Stimulated activated CD8-positive, alpha-beta memory T cell treated with anti-CD3 and anti-CD28 coated beads, Interleukin-12 subunit alpha, Interleukin-12 subunit beta, amount 100 ng/mL, for 24 hours (primary cell): Measurements from ENCODE around the gene GRIPAP1.

ENCODE experiments used
- DNase-seq: peaks from one replicate; pipeline ENCODE4 v3.0.0-alpha.2; 2020; ENCODE audit errors: extremely low read depth

Gene GRIPAP1

GRCh38 chrX:49002091-49002935 is at the start of gene GRIPAP1:
GRIPAP1 (minus strand) TSS chrX:49002264; CDS start chrX:49002229, 35 bp downstream.
- peak; percentile 40 for DNase-seq

- DNase-seq, result no peak
Measured at GRCh38 chrX:49043987-49044281, 41.9 kb upstream of the GRIPAP1 start.

GRCh38 chrX:49043220-49043986 is 41.3 kb upstream of the GRIPAP1 start, which contains the start of gene TFE3:
TFE3 (minus strand) TSS chrX:49043357; CDS start chrX:49043226, 131 bp downstream.
- DNase-seq, result peak; percentile 82

GRCh38 chrX:49042581-49043219 is 40.6 kb upstream of the GRIPAP1 start:
- DNase-seq, result no peak

GRCh38 chrX:49041744-49042580 is 39.9 kb upstream of the GRIPAP1 start:
- no peak for DNase-seq

GRCh38 chrX:49040376-49040955 is 38.4 kb upstream of the GRIPAP1 start:
- no peak for DNase-seq

- no peak for DNase-seq
Measured at GRCh38 chrX:49039598-49040375, 37.7 kb upstream of the GRIPAP1 start.

GRCh38 chrX:49037883-49038475 is 35.9 kb upstream of the GRIPAP1 start:
- no peak for DNase-seq

- DNase-seq, result no peak
Measured at GRCh38 chrX:49030283-49030682, 28.2 kb upstream of the GRIPAP1 start.

- no peak for DNase-seq
Measured at GRCh38 chrX:49029876-49030275, 27.8 kb upstream of the GRIPAP1 start.

GRCh38 chrX:49019599-49020249 is 17.7 kb upstream of the GRIPAP1 start:
- no peak for DNase-seq

GRCh38 chrX:49019050-49019449 is 17.0 kb upstream of the GRIPAP1 start:
- no peak for DNase-seq

GRCh38 chrX:49003696-49004095 is 1.6 kb upstream of the GRIPAP1 start:
- no peak for DNase-seq

- DNase-seq, result peak; percentile 3
Measured at GRCh38 chrX:49001521-49002090, 458 bp downstream of the GRIPAP1 start.

GRCh38 chrX:49000636-49001035 is 1.4 kb downstream of the GRIPAP1 start:
- no peak for DNase-seq

GRCh38 chrX:48999030-48999429 is 3.0 kb downstream of the GRIPAP1 start:
- DNase-seq, result no peak

GRCh38 chrX:48998391-48998790 is 3.7 kb downstream of the GRIPAP1 start:
- no peak for DNase-seq

GRCh38 chrX:48997865-48998264 is 4.2 kb downstream of the GRIPAP1 start:
- DNase-seq, result no peak

GRCh38 chrX:48997455-48997854 is 4.6 kb downstream of the GRIPAP1 start:
- DNase-seq, result no peak
